Pulmonary artery endothelial cell (primary cell): Measurements from ENCODE around the gene CST11. TPM values are rescaled to one million over a fixed set of nuclear protein-coding genes. Genes with fewer than 3 reads are reported as not detected.
"Not testable (repeated sequence)": the region's sequence is repeated elsewhere in the genome, so short reads cannot be mapped to it uniquely, and the experiment has no call there.

Source experiments
- DNase-seq: peaks from one replicate; pipeline ENCODE4 v3.0.0-alpha.2; 2011; ENCODE audit warnings: low read depth, low spot score
- total RNA-seq: library from RNA; depleted of rRNA; stranded (reverse); fragments of >200 nt; gene quantifications from 2 replicates; pipeline ENCODE4 v1.2.3, GENCODE V29; 2014

Gene CST11, protein sequence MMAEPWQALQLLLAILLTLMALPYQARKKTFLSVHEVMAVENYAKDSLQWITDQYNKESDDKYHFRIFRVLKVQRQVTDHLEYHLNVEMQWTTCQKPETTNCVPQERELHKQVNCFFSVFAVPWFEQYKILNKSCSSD
- not detected in 2 replicates for total RNA-seq

DNA sequence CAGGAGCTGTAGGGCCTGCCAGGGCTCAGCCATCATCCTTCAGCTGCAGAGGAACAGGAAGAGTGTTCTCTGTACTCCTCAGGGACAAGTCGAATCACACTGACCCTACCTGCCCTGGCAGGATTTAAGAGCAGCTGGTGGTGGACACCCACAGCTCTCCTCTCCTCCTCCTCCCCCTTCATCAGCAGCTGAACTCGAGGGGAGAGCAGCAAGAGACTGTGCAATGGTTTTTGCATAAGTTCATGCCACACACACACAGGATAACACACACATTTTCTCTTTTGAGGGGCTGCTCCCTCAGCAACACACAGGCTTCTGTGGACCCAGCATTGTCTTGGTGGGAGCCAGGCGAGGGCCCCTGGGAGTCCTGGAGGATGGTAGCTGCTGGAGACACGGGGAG, at the start of gene CST11:
CST11 (minus strand) TSS at position 101 of the 400 bp plus-strand sequence; CDS start at position 36, 65 bp downstream.
- no peak for DNase-seq

GRCh38 chr20:23501926-23502325, 49.2 kb upstream of the CST11 start:
- DNase-seq = no peak

- no peak for DNase-seq
Observed at GRCh38 chr20:23497536-23497935, 44.9 kb upstream of the CST11 start.

GRCh38 chr20:23493172-23493772, 40.6 kb upstream of the CST11 start:
- DNase-seq = no peak

GRCh38 chr20:23492292-23492691, 39.6 kb upstream of the CST11 start:
- no peak for DNase-seq

GRCh38 chr20:23490817-23491216, 38.1 kb upstream of the CST11 start, which contains the start of gene CST8:
TSS of gene CST8 (plus strand) at chr20:23491117. CDS start at chr20:23491668, 551 bp downstream.
- DNase-seq = no peak

DNA sequence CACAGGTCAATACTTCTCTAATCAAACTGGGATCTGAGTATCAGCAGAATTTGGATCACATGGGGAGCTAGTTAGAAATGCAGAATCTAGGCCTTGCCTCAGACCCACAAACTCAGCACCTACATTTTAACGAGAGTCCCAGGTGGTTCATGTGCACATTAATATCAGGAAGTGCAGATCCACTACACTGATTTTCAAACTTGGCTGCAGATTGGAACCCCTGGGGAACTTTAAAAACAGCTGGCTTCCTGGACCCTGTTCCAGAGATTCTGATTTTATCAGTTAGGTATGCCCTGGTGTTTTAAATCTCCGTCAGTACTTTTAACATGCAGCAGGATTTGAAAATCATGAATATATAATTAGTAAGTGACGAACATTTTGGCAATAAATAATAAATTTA, 36.3 kb upstream of the CST11 start:
- no peak for DNase-seq

GRCh38 chr20:23488470-23488869, 35.8 kb upstream of the CST11 start:
- DNase-seq = no peak

GRCh38 chr20:23484081-23484480, 31.4 kb upstream of the CST11 start:
- DNase-seq = no peak

GRCh38 chr20:23482138-23482537, 29.5 kb upstream of the CST11 start:
- no peak for DNase-seq

GRCh38 chr20:23479043-23479442, 26.4 kb upstream of the CST11 start:
- DNase-seq = no peak

DNA sequence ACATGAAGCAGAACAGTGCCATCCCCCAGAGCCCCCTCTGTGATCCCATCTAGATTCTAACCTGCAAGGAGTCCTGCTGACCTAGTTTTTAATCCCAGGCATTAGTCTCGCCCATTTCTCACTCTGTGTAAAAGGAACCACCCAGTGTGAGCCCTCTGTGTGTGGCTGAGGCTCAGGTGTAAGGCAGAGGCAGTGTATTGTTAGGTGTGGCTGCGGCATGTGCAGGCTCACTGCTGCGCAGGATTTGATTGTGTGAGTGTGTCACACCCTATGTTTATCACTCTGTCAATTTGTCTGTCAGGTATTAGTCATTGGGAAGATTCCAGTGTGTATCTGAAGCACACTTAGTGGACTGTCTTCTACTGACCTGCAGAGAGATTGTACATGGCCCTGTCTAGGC, 24.5 kb upstream of the CST11 start:
- DNase-seq = no peak

DNA sequence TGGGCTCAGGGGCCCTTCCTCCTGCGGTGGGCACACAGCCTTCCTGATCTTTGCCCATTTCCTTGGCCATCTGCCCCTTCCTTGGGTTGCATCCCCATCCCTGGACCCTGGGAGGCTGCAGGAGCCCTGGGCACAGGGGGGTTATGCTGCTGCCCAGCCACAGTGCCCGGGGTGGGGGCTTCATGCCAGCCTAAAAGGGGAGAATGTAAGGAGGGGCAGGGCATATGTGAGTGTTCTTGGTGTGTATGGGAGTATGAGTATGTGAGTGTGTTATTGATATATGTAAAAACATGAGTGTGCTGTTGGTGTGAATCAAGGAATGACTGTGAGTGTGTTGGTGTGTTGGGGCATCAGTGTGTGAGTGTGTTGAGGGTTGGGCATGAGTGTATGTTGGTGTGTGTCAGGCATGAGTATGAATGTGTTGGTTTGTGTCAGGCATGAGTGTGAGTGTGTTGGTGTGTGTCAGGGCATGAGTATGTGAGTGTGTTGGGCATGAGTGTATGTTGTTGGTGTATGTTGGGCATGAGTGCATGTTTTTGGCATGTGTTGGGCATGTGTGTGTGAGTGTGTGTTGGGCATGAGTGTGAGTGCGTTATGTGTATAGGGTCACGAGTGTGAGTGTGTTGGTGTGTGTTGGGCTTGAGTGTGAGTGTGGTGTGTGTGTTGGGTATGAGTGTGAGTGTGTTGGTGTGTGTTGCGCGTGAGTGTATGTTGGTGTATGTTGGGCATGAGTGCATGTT, 23.5 kb upstream of the CST11 start:
- DNase-seq = no peak

- DNase-seq = no peak
Observed at GRCh38 chr20:23475395-23475794, 22.7 kb upstream of the CST11 start.

GRCh38 chr20:23473293-23473692, 20.6 kb upstream of the CST11 start:
- DNase-seq = not testable (repeated sequence)

DNA sequence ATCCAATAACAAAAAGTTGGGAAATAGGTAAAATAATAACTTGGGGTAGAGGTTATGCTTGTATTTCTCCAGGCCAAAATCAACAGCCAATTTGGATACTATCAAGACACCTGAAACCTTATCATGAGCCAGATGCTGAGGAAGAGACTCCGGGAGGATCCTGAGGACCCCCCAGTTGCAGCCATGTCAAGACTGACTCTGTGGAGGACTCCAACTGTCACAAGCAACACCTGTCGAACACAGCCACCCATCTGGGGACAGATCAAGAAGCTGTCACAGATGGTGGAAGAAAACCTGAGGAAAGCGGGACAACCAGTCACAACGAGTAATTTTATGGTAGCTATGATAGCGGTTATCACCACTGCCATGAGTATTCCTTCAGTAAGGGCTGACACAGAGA, 19.6 kb upstream of the CST11 start:
- DNase-seq = not testable (repeated sequence)

- DNase-seq = not testable (repeated sequence)
Observed at GRCh38 chr20:23466961-23467360, 14.3 kb upstream of the CST11 start.

DNA sequence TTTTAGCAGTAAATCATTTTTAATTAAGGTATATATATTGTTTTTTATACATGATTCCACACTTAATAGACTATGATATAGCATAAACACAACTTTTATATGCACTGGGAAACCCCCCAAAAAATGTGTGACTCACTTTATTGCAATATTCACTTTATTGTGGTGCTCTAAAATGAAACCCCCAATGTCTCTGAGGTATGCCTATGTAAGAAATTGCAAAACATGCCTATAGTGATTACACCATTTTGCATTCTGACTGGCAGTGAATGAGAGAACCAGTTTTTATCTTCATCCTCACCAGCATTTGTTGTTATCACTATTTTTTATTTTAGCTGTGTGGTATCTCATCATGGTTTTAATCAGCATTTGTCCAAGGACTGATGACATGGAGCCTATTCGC, 8.5 kb upstream of the CST11 start:
- DNase-seq = no peak

- no peak for DNase-seq
Observed at GRCh38 chr20:23459461-23460150, 6.9 kb upstream of the CST11 start.

- no peak for DNase-seq
Observed at GRCh38 chr20:23456873-23457272, 4.2 kb upstream of the CST11 start.

- no peak for DNase-seq
Observed at GRCh38 chr20:23456409-23456808, 3.7 kb upstream of the CST11 start.

- DNase-seq = no peak
Observed at GRCh38 chr20:23455639-23456038, 3.0 kb upstream of the CST11 start.
